ENCODE measurements around the gene CMIP.

DNA sequence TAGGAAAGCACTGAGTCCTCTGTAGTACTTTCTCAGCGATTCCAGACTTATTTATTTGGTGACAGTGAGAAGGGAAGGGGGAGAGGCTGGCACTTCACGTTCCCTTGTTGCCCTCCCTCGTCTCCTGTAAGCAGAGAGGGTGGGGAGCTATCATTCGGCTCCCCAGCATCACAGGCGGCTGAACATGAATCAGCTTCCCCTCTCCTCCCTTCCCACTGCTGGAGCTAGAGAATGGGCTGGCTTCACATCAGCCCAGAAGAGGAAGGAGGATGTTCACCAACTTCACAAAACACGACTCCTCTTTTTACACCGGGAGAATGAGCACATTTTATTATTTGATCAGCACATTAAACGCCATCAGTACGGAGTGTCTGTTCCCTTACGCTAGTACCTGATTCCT, 6.7 kb upstream of the CMIP start:
- TF ChIP-seq, protein P1, sequence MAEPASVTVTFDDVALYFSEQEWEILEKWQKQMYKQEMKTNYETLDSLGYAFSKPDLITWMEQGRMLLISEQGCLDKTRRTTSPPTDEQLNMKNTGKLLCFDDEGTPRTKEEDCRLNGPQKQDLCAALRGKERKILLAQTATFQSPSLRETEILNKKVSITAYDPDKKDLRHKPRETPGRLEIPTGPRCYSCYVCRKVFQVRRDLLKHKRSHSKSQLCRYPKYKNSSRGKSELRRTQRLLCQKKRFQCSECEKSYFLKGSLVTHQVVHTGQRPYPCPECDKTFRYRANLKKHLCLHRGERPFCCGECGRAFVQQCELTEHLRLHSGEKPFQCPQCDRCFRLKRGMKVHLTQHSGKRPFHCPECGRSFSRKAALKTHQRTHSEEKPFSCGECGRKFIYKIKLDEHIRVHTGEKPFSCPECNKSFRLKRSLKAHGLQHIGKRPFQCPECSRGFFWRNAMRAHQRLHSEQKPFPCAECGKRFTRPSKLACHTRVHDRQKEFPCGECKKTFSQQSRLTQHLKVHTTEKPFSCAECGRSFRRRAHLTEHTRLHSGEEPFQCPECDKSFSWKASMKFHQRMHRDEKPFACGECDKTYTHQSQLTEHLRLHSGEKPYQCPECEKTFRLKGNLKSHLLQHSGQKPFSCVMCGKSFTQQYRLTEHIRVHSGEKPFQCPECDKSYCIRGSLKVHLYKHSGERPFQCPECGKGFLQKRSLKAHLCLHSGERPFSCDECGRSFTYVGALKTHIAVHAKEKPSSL (CRISPR knock-in tag; conservative IDR thresholded peaks at IDR 0.05) = no peak
- TF ChIP-seq RELA (CRISPR knock-in tag; IDR thresholded peaks at IDR 0.05; ENCODE audit: borderline replicate concordance) (no peak), ZNF423 (CRISPR knock-in tag; IDR thresholded peaks at IDR 0.05) (no peak), NFYB (CRISPR knock-in tag; conservative IDR thresholded peaks at IDR 0.05; ENCODE audit: low read depth) (no peak), CREB1 (CRISPR knock-in tag; IDR thresholded peaks at IDR 0.05) (no peak), ETV6 (CRISPR knock-in tag; IDR thresholded peaks at IDR 0.05) (no peak), MXD4 (CRISPR knock-in tag; IDR thresholded peaks at IDR 0.05; ENCODE audit: borderline replicate concordance) (no peak)
- TF ChIP-seq, protein P2, sequence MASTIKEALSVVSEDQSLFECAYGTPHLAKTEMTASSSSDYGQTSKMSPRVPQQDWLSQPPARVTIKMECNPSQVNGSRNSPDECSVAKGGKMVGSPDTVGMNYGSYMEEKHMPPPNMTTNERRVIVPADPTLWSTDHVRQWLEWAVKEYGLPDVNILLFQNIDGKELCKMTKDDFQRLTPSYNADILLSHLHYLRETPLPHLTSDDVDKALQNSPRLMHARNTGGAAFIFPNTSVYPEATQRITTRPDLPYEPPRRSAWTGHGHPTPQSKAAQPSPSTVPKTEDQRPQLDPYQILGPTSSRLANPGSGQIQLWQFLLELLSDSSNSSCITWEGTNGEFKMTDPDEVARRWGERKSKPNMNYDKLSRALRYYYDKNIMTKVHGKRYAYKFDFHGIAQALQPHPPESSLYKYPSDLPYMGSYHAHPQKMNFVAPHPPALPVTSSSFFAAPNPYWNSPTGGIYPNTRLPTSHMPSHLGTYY (CRISPR knock-in tag; IDR thresholded peaks at IDR 0.05) = no peak
- TF ChIP-seq, protein P3, sequence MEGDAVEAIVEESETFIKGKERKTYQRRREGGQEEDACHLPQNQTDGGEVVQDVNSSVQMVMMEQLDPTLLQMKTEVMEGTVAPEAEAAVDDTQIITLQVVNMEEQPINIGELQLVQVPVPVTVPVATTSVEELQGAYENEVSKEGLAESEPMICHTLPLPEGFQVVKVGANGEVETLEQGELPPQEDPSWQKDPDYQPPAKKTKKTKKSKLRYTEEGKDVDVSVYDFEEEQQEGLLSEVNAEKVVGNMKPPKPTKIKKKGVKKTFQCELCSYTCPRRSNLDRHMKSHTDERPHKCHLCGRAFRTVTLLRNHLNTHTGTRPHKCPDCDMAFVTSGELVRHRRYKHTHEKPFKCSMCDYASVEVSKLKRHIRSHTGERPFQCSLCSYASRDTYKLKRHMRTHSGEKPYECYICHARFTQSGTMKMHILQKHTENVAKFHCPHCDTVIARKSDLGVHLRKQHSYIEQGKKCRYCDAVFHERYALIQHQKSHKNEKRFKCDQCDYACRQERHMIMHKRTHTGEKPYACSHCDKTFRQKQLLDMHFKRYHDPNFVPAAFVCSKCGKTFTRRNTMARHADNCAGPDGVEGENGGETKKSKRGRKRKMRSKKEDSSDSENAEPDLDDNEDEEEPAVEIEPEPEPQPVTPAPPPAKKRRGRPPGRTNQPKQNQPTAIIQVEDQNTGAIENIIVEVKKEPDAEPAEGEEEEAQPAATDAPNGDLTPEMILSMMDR (IDR thresholded peaks at IDR 0.05) = no peak
- TF ChIP-seq, protein P4, sequence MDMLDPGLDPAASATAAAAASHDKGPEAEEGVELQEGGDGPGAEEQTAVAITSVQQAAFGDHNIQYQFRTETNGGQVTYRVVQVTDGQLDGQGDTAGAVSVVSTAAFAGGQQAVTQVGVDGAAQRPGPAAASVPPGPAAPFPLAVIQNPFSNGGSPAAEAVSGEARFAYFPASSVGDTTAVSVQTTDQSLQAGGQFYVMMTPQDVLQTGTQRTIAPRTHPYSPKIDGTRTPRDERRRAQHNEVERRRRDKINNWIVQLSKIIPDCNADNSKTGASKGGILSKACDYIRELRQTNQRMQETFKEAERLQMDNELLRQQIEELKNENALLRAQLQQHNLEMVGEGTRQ (CRISPR knock-in tag; IDR thresholded peaks at IDR 0.05) = no peak
- TF ChIP-seq, protein P5, sequence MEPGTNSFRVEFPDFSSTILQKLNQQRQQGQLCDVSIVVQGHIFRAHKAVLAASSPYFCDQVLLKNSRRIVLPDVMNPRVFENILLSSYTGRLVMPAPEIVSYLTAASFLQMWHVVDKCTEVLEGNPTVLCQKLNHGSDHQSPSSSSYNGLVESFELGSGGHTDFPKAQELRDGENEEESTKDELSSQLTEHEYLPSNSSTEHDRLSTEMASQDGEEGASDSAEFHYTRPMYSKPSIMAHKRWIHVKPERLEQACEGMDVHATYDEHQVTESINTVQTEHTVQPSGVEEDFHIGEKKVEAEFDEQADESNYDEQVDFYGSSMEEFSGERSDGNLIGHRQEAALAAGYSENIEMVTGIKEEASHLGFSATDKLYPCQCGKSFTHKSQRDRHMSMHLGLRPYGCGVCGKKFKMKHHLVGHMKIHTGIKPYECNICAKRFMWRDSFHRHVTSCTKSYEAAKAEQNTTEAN (CRISPR knock-in tag; IDR thresholded peaks at IDR 0.05) = no peak
- TF ChIP-seq, protein P6, sequence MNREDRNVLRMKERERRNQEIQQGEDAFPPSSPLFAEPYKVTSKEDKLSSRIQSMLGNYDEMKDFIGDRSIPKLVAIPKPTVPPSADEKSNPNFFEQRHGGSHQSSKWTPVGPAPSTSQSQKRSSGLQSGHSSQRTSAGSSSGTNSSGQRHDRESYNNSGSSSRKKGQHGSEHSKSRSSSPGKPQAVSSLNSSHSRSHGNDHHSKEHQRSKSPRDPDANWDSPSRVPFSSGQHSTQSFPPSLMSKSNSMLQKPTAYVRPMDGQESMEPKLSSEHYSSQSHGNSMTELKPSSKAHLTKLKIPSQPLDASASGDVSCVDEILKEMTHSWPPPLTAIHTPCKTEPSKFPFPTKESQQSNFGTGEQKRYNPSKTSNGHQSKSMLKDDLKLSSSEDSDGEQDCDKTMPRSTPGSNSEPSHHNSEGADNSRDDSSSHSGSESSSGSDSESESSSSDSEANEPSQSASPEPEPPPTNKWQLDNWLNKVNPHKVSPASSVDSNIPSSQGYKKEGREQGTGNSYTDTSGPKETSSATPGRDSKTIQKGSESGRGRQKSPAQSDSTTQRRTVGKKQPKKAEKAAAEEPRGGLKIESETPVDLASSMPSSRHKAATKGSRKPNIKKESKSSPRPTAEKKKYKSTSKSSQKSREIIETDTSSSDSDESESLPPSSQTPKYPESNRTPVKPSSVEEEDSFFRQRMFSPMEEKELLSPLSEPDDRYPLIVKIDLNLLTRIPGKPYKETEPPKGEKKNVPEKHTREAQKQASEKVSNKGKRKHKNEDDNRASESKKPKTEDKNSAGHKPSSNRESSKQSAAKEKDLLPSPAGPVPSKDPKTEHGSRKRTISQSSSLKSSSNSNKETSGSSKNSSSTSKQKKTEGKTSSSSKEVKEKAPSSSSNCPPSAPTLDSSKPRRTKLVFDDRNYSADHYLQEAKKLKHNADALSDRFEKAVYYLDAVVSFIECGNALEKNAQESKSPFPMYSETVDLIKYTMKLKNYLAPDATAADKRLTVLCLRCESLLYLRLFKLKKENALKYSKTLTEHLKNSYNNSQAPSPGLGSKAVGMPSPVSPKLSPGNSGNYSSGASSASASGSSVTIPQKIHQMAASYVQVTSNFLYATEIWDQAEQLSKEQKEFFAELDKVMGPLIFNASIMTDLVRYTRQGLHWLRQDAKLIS (CRISPR knock-in tag; IDR thresholded peaks at IDR 0.05; ENCODE audit: borderline replicate concordance) = no peak
- TF ChIP-seq, protein P7, sequence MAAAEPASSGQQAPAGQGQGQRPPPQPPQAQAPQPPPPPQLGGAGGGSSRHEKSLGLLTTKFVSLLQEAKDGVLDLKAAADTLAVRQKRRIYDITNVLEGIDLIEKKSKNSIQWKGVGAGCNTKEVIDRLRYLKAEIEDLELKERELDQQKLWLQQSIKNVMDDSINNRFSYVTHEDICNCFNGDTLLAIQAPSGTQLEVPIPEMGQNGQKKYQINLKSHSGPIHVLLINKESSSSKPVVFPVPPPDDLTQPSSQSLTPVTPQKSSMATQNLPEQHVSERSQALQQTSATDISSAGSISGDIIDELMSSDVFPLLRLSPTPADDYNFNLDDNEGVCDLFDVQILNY (CRISPR knock-in tag; IDR thresholded peaks at IDR 0.05) = no peak
- TF ChIP-seq, protein P8, sequence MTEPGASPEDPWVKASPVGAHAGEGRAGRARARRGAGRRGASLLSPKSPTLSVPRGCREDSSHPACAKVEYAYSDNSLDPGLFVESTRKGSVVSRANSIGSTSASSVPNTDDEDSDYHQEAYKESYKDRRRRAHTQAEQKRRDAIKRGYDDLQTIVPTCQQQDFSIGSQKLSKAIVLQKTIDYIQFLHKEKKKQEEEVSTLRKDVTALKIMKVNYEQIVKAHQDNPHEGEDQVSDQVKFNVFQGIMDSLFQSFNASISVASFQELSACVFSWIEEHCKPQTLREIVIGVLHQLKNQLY (CRISPR knock-in tag; IDR thresholded peaks at IDR 0.05) = no peak

Measured in WTC11 (cell line).